GM23338 (cell line): ENCODE data around the gene FASN. TPM values are rescaled to one million over a fixed set of nuclear protein-coding genes. Genes with fewer than 3 reads are reported as not detected.

Source experiments
- ATAC-seq: fragments of 200-7000 bp; cut with Tn5 transposase; 3 replicates; pipeline ENCODE4 v1.9.1; 2020
- DNase-seq: peaks from one replicate; pipeline ENCODE4 v3.0.0-alpha.2; 2015; ENCODE audit warnings: low spot score
- H2AFZ ChIP-seq: fragments of 200-600 bp; sonication (generic); 2 replicates; pipeline ENCODE4 v1.8.0; 2016; ENCODE audit warnings: antibody characterized with exemption, mild to moderate bottlenecking, moderate library complexity
- H3F3A ChIP-seq: fragments of 200-600 bp; sonication (generic); replicated peaks from 2 replicates; pipeline ENCODE4 v1.8.0; 2017; ENCODE audit warnings: antibody characterized with exemption, mixed run types, low read depth
- H3K27ac ChIP-seq: fragments of 200-600 bp; sonication (generic); 2 replicates; pipeline ENCODE4 v1.6.1; 2016; ENCODE audit warnings: low read depth
- H3K27me3 ChIP-seq: fragments of 200-600 bp; sonication (generic); 2 replicates; pipeline ENCODE4 v1.8.0; 2016; ENCODE audit warnings: mild to moderate bottlenecking, mixed run types, moderate library complexity; ENCODE audit not compliant: insufficient read depth
- H3K36me3 ChIP-seq: fragments of 200-600 bp; sonication (generic); 2 replicates; pipeline ENCODE4 v1.8.0; 2016; ENCODE audit warnings: mild to moderate bottlenecking; ENCODE audit not compliant: insufficient read depth
- H3K4me1 ChIP-seq: fragments of 200-600 bp; sonication (generic); 2 replicates; pipeline ENCODE4 v1.8.0; 2016; ENCODE audit warnings: mild to moderate bottlenecking, moderate library complexity; ENCODE audit not compliant: insufficient read depth
- H3K4me2 ChIP-seq: fragments of 200-600 bp; sonication (generic); 2 replicates; pipeline ENCODE4 v1.7.1; 2017; ENCODE audit warnings: mixed run types
- H3K4me3 ChIP-seq: fragments of 200-600 bp; sonication (generic); 2 replicates; pipeline ENCODE4 v1.6.1; 2016; ENCODE audit warnings: mixed run types
- H3K79me2 ChIP-seq: fragments of 200-600 bp; sonication (generic); replicated peaks from 2 replicates; pipeline ENCODE4 v1.8.0; 2017; ENCODE audit warnings: mild to moderate bottlenecking; ENCODE audit not compliant: insufficient read depth
- H3K9me2 ChIP-seq: fragments of 200-600 bp; sonication (generic); 2 replicates; pipeline ENCODE4 v1.8.0; 2017; ENCODE audit not compliant: insufficient read depth
- H4K20me1 ChIP-seq: fragments of 200-600 bp; sonication (generic); replicated peaks from 2 replicates; pipeline ENCODE4 v1.8.0; 2017; ENCODE audit warnings: mild to moderate bottlenecking; ENCODE audit not compliant: insufficient read depth
- H3K27ac Mint-ChIP-seq: 2 replicates; pipeline ENCODE4 v1.8.0; 2020; ENCODE audit warnings: inconsistent platforms, mild to moderate bottlenecking, moderate library complexity, mixed read lengths
- H3K27me3 Mint-ChIP-seq: 3 replicates; pipeline ENCODE4 v1.8.0; 2022; ENCODE audit warnings: low read depth, mild to moderate bottlenecking, moderate library complexity, mixed read lengths, inconsistent platforms; ENCODE audit not compliant: insufficient read depth, poor library complexity
- H3K36me3 Mint-ChIP-seq: 3 replicates; pipeline ENCODE4 v1.8.0; 2021; ENCODE audit warnings: low read depth, mild to moderate bottlenecking, inconsistent platforms, moderate library complexity, mixed read lengths
- H3K4me1 Mint-ChIP-seq: 3 replicates; pipeline ENCODE4 v1.8.0; 2020; ENCODE audit warnings: mild to moderate bottlenecking, inconsistent platforms, mixed read lengths
- H3K4me3 Mint-ChIP-seq: 3 replicates; pipeline ENCODE4 v1.8.0; 2021; ENCODE audit warnings: moderate library complexity, mild to moderate bottlenecking, inconsistent platforms, mixed read lengths
- H3K9me3 Mint-ChIP-seq: 3 replicates; pipeline ENCODE4 v1.8.0; 2020; ENCODE audit warnings: moderate library complexity, mild to moderate bottlenecking, inconsistent platforms, mixed read lengths
- CREB1 ChIP-seq: fragments of 250-450 bp; sonication (Bioruptor Pico); IDR thresholded peaks from 2 replicates; pipeline ENCODE4 v1.5.0; 2020; ENCODE audit warnings: low read depth, mild to moderate bottlenecking, moderate library complexity
- CTCF ChIP-seq, 2 experiments: fragments of 200-600 bp in 1 of 2; sonication (generic) in 1 of 2; conservative IDR thresholded peaks; 2 replicates each; pipeline versions ENCODE4 v1.5.1 to v1.6.1; 2016 to 2017; ENCODE audit warnings: antibody characterized with exemption in 2 of 2, low read depth in 2 of 2, mild to moderate bottlenecking in 2 of 2, moderate library complexity in 1 of 2
- ETS1 ChIP-seq: IDR thresholded peaks from 2 replicates; pipeline ENCODE4 v1.6.1; 2016; ENCODE audit warnings: antibody characterized with exemption
- EZH2 ChIP-seq: fragments of 200-600 bp; sonication (generic); IDR thresholded peaks from one replicate; pipeline ENCODE4 v1.8.0; 2017; ENCODE audit warnings: antibody characterized with exemption, mild to moderate bottlenecking, low read depth; ENCODE audit not compliant: unreplicated experiment
- EZH2phosphoT487 ChIP-seq: fragments of 200-600 bp; sonication (generic); IDR thresholded peaks from one replicate; pipeline ENCODE4 v1.8.1; 2018; ENCODE audit warnings: antibody characterized with exemption; ENCODE audit not compliant: unreplicated experiment
- JUNB ChIP-seq: IDR thresholded peaks from one replicate; pipeline ENCODE4 v1.6.1; 2016; ENCODE audit warnings: antibody characterized with exemption; ENCODE audit not compliant: unreplicated experiment
- NANOG ChIP-seq: IDR thresholded peaks from 2 replicates; pipeline ENCODE4 v1.6.1; 2016; ENCODE audit warnings: antibody characterized with exemption, borderline replicate concordance
- POLR2AphosphoS5 ChIP-seq: IDR thresholded peaks from 2 replicates; pipeline ENCODE4 v1.6.1; 2016; ENCODE audit warnings: antibody characterized with exemption, low read depth
- REST ChIP-seq: IDR thresholded peaks from one replicate; pipeline ENCODE4 v1.6.1; 2018; ENCODE audit warnings: antibody characterized with exemption; ENCODE audit not compliant: unreplicated experiment
- STAT1 ChIP-seq: IDR thresholded peaks from one replicate; pipeline ENCODE4 v1.6.1; 2016; ENCODE audit warnings: antibody characterized with exemption; ENCODE audit not compliant: unreplicated experiment
- ZNF114 ChIP-seq: fragments of 250-450 bp; sonication (Bioruptor Pico); IDR thresholded peaks from 2 replicates; pipeline ENCODE4 v1.5.0; 2020; ENCODE audit warnings: mild to moderate bottlenecking, moderate library complexity
- ZNF331 ChIP-seq: fragments of 250-450 bp; sonication (Bioruptor Pico); IDR thresholded peaks from 2 replicates; pipeline ENCODE4 v1.5.0; 2020; ENCODE audit warnings: low read depth, mild to moderate bottlenecking, moderate library complexity
- polyA plus RNA-seq: library from polyadenylated mRNA; unstranded; fragments of >200 nt; fragmentation: Nextera tagmentation; extraction: Ambion mirVana; gene quantifications from 2 replicates; pipeline ENCODE4 v1.2.1, GENCODE V29; 2016
- total RNA-seq: library from RNA; depleted of rRNA; stranded (reverse); fragments of >200 nt; shearing (Covaris generic); gene quantifications from 2 replicates; pipeline ENCODE4 v1.2.3, GENCODE V29; 2014
- TF ChIP-seq, protein P1 (sequence below): fragments of 250-450 bp; sonication (Bioruptor Pico); IDR thresholded peaks from 2 replicates; pipeline ENCODE4 v1.5.0; 2020; ENCODE audit warnings: mild to moderate bottlenecking, moderate library complexity

FASN gene
- total and polyA plus RNA-seq, 2 experiments from 2014 or later = 120 to 849 TPM

GRCh38 chr17:82114872-82115271, 16.8 kb upstream of the FASN start:
- H3K9me2 ChIP-seq = no peaks in the 10 kb centered on the region
- H3K4me3 ChIP-seq = no peak overlapping the region
- Mint-ChIP-seq H3K9me3 (no peaks in the 10 kb centered on the region), H3K4me1 (peaks cover 21% of the 10 kb centered on the region), H3K27ac (no peak overlapping the region), H3K4me3 (no peak overlapping the region), H3K36me3 (no peaks in the 10 kb centered on the region; the same call in 2 of the 3 replicates), H3K27me3 (peaks cover 15% of the 10 kb centered on the region)
- ATAC-seq (no peak), DNase-seq (no peak)
- no peak overlapping the region for H2AFZ ChIP-seq
- no peaks in the 10 kb centered on the region for H3F3A ChIP-seq
- no peaks in the 10 kb centered on the region for H3K79me2 ChIP-seq
- H3K27ac ChIP-seq = no peak overlapping the region
- no peak overlapping the region for H3K4me2 ChIP-seq
- H4K20me1 ChIP-seq = no peaks in the 10 kb centered on the region; the same call in 1 of the 2 replicates
- no peaks in the 10 kb centered on the region for H3K4me1 ChIP-seq
- TF ChIP-seq REST = no peak
- no peak for TF ChIP-seq POLR2AphosphoS5
- no peak for TF ChIP-seq ETS1
- no peak for TF ChIP-seq JUNB
- no peak for TF ChIP-seq ZNF331
- no peak for TF ChIP-seq CREB1 (CRISPR knock-in tag)
- no peak for TF ChIP-seq STAT1
- no peak for TF ChIP-seq NANOG
- no peak for TF ChIP-seq EZH2
- no peak for TF ChIP-seq CTCF (conservative IDR thresholded peaks at IDR 0.05; ENCODE audit: low read depth in 2 of 2)
- TF ChIP-seq EZH2phosphoT487 = no peak
- TF ChIP-seq ZNF114 (CRISPR knock-in tag) = no peak
- TF ChIP-seq, protein P1, sequence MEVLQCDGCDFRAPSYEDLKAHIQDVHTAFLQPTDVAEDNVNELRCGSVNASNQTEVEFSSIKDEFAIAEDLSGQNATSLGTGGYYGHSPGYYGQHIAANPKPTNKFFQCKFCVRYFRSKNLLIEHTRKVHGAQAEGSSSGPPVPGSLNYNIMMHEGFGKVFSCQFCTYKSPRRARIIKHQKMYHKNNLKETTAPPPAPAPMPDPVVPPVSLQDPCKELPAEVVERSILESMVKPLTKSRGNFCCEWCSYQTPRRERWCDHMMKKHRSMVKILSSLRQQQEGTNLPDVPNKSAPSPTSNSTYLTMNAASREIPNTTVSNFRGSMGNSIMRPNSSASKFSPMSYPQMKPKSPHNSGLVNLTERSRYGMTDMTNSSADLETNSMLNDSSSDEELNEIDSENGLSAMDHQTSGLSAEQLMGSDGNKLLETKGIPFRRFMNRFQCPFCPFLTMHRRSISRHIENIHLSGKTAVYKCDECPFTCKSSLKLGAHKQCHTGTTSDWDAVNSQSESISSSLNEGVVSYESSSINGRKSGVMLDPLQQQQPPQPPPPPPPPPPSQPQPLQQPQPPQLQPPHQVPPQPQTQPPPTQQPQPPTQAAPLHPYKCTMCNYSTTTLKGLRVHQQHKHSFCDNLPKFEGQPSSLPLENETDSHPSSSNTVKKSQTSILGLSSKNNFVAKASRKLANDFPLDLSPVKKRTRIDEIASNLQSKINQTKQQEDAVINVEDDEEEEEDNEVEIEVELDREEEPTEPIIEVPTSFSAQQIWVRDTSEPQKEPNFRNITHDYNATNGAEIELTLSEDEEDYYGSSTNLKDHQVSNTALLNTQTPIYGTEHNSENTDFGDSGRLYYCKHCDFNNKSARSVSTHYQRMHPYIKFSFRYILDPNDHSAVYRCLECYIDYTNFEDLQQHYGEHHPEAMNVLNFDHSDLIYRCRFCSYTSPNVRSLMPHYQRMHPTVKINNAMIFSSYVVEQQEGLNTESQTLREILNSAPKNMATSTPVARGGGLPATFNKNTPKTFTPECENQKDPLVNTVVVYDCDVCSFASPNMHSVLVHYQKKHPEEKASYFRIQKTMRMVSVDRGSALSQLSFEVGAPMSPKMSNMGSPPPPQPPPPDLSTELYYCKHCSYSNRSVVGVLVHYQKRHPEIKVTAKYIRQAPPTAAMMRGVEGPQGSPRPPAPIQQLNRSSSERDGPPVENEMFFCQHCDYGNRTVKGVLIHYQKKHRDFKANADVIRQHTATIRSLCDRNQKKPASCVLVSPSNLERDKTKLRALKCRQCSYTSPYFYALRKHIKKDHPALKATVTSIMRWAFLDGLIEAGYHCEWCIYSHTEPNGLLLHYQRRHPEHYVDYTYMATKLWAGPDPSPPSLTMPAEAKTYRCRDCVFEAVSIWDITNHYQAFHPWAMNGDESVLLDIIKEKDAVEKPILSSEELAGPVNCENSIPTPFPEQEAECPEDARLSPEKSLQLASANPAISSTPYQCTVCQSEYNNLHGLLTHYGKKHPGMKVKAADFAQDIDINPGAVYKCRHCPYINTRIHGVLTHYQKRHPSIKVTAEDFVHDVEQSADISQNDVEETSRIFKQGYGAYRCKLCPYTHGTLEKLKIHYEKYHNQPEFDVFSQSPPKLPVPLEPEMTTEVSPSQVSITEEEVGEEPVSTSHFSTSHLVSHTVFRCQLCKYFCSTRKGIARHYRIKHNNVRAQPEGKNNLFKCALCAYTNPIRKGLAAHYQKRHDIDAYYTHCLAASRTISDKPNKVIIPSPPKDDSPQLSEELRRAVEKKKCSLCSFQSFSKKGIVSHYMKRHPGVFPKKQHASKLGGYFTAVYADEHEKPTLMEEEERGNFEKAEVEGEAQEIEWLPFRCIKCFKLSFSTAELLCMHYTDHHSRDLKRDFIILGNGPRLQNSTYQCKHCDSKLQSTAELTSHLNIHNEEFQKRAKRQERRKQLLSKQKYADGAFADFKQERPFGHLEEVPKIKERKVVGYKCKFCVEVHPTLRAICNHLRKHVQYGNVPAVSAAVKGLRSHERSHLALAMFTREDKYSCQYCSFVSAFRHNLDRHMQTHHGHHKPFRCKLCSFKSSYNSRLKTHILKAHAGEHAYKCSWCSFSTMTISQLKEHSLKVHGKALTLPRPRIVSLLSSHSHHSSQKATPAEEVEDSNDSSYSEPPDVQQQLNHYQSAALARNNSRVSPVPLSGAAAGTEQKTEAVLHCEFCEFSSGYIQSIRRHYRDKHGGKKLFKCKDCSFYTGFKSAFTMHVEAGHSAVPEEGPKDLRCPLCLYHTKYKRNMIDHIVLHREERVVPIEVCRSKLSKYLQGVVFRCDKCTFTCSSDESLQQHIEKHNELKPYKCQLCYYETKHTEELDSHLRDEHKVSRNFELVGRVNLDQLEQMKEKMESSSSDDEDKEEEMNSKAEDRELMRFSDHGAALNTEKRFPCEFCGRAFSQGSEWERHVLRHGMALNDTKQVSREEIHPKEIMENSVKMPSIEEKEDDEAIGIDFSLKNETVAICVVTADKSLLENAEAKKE (CRISPR knock-in tag) = no peak
- no peaks in the 10 kb centered on the region for H3K36me3 ChIP-seq
- H3K27me3 ChIP-seq = no peaks in the 10 kb centered on the region
